RPMI7951 (cell line): ENCODE results near the gene ASIC3. TPM values are rescaled to one million over a fixed set of nuclear protein-coding genes. Genes with fewer than 3 reads are reported as not detected.

Source experiments
- total RNA-seq: library from RNA; depleted of rRNA; stranded (reverse); fragments of >200 nt; shearing (Covaris generic); gene quantifications from 2 replicates; pipeline ENCODE4 v1.2.3, GENCODE V29; 2014; rRNA removed

The ASIC3 gene
- total RNA-seq, 1 experiment from 2014 or later = 1.3 TPM

Other genes with a start within 250 kb of the ASIC3 start
- not detected in 2 replicates for gene TMEM176B, start 248.2 kb upstream of the ASIC3 start, total RNA-seq
- not detected in 2 replicates for gene TMEM176A, start 247.8 kb upstream of the ASIC3 start, total RNA-seq
- not detected in 2 replicates for gene AOC1, start 196.0 kb upstream of the ASIC3 start, total RNA-seq
- not detected in 2 replicates for gene KCNH2, start 70.2 kb upstream of the ASIC3 start, total RNA-seq
- 0.12 and 0.39 TPM in 2 replicates for gene NOS3, start 57.5 kb upstream of the ASIC3 start, total RNA-seq
- 0.24 TPM in 1 of 2 replicates, not detected in the other for gene ATG9B, start 24.0 kb upstream of the ASIC3 start, total RNA-seq
- gene ABCB8, start 20.1 kb upstream of the ASIC3 start, total RNA-seq = 26.9 and 27.8 TPM in 2 replicates
- gene CDK5, start 9.4 kb downstream of the ASIC3 start, total RNA-seq = 41.3 and 57.0 TPM in 2 replicates
- gene SLC4A2, start 11.1 kb downstream of the ASIC3 start, total RNA-seq = 60.3 and 64.9 TPM in 2 replicates
- 61.3 and 66.5 TPM in 2 replicates for gene FASTK, start 32.3 kb downstream of the ASIC3 start, total RNA-seq
- gene TMUB1, start 35.0 kb downstream of the ASIC3 start, total RNA-seq = 31.8 and 36.6 TPM in 2 replicates
- gene AGAP3, start 37.9 kb downstream of the ASIC3 start, total RNA-seq = 26.5 and 32.7 TPM in 2 replicates
- not detected in 2 replicates for gene GBX1, start 119.2 kb downstream of the ASIC3 start, total RNA-seq
- not detected in 2 replicates for gene ASB10, start 138.7 kb downstream of the ASIC3 start, total RNA-seq
- gene H2BK1, start 162.0 kb downstream of the ASIC3 start, total RNA-seq = not detected in 2 replicates
- 56.8 and 60.4 TPM in 2 replicates for gene ABCF2, start 178.7 kb downstream of the ASIC3 start, total RNA-seq
- 28.0 and 32.0 TPM in 2 replicates for gene CHPF2, start 184.0 kb downstream of the ASIC3 start, total RNA-seq
- 12.6 and 13.2 TPM in 2 replicates for gene SMARCD3, start 200.2 kb downstream of the ASIC3 start, total RNA-seq